ENCODE data around the gene BLOC1S4.
"Not testable (repeated sequence)": the region's sequence is repeated elsewhere in the genome, so short reads cannot be mapped to it uniquely, and the experiment has no call there.

The BLOC1S4 gene

DNA sequence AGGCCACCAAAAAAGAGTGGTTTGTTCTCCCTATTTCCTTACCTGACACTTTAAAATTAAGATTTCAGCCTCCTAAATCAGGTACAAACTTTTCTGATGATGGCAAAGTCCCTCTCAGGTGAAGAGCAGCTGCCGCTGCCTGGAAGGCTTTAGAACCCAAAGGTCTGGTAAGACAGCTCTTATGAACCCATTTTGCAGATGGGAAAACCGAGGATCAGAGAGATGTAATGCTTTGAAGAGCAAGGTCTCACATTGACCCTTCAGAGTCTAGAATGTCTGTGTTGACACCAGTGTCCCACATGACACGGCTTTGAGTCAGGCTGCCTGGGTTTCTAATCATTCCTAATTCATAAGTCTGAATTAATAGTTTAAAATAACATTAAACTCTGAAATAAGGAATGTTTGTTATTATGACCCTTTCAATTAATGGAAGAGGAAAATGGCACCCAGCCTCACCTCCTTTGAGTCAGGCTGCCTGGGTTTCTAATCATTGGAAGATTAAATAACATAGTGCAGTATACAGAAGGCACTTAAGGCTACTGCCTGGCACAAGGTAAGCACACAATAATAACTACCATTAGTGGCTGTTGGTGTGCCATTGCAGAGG is 38.6 kb downstream of the BLOC1S4 start:
- no peak for DNase-seq (ENCODE audit: low read depth)
- TF ChIP-seq, protein P1, sequence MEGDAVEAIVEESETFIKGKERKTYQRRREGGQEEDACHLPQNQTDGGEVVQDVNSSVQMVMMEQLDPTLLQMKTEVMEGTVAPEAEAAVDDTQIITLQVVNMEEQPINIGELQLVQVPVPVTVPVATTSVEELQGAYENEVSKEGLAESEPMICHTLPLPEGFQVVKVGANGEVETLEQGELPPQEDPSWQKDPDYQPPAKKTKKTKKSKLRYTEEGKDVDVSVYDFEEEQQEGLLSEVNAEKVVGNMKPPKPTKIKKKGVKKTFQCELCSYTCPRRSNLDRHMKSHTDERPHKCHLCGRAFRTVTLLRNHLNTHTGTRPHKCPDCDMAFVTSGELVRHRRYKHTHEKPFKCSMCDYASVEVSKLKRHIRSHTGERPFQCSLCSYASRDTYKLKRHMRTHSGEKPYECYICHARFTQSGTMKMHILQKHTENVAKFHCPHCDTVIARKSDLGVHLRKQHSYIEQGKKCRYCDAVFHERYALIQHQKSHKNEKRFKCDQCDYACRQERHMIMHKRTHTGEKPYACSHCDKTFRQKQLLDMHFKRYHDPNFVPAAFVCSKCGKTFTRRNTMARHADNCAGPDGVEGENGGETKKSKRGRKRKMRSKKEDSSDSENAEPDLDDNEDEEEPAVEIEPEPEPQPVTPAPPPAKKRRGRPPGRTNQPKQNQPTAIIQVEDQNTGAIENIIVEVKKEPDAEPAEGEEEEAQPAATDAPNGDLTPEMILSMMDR (conservative IDR thresholded peaks at IDR 0.05; ENCODE audit: control insufficient read depth, insufficient read depth, low read depth, low read length): no peak
- no peak overlapping the region for H3K4me3 ChIP-seq (ENCODE audit: control insufficient read depth, low read depth, low read length)

DNA sequence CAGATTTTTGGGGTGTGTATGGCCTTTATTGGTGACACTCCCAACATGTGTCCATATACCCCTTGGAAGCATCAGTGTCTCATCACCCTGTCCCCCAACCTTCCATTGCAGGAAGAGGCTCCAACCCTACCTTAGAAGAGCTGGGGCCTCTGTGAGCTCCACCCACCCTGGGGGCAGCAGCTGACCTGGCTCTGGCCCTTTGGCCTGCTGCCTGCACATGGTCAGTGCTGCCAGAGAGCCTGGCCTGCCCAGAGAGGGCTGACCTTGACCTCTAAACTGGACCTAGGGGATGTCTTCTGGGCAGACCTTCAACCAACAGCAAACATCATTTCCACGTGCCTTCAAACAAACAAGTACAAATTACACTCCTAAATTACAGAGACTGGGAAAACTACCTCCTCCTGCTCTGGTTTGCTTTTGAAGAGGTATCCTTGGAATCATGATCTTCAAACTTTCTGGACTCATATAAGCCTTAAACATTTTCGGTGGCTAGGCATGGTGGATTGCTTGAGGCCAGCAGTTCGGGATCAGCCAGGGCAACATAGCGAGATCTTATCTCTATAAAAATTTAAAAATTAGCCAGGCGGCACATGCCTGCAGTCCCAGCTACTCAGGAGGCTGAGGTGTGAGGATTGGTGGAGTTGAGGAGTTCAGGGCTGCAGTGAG is 39.2 kb downstream of the BLOC1S4 start:
- no peak overlapping the region for H3K4me3 ChIP-seq (ENCODE audit: control insufficient read depth, low read depth, low read length)
- DNase-seq (ENCODE audit: low read depth): no peak
- TF ChIP-seq, protein P1 (conservative IDR thresholded peaks at IDR 0.05; ENCODE audit: control insufficient read depth, insufficient read depth, low read depth, low read length): no peak

DNA sequence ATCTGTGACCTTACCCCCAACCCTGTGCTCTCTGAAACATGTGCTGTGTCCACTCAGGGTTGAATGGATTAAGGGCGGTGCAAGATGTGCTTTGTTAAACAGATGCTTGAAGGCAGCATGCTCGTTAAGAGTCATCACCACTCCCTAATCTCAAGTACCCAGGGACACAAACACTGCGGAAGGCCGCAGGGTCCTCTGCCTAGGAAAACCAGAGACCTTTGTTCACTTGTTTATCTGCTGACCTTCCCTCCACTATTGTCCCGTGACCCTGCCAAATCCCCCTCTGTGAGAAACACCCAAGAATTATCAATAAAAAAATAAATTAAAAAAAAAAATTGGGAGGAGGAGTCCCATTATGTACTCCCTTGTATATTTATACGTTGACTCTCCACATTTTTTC is 40.4 kb downstream of the BLOC1S4 start:
- H3K4me3 ChIP-seq (ENCODE audit: control insufficient read depth, low read depth, low read length); DNase-seq (ENCODE audit: low read depth): not testable (repeated sequence)

DNA sequence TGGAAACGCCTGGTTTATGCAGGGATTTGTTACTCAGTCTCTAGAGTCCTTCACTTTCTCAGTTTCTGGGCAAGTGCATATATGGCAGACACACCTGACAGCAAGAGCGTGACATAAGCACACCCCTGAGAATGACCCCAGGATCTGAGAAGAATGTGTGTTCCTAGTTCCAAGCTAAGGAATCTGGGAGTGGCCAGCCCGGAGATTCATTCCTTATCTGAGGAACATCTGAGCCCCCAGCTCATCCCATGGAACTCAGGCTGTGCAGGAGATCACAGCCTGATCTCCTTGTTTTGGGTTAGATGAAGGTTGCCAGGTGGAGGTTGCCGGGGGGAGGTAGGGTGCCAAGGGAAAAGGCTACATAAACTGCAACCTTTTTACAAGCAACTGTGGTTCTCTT is 42.8 kb downstream of the BLOC1S4 start:
- no peak for DNase-seq (ENCODE audit: low read depth)
- H3K4me3 ChIP-seq (ENCODE audit: control insufficient read depth, low read depth, low read length): no peak overlapping the region
- TF ChIP-seq, protein P1 (conservative IDR thresholded peaks at IDR 0.05; ENCODE audit: control insufficient read depth, insufficient read depth, low read depth, low read length): no peak

DNA sequence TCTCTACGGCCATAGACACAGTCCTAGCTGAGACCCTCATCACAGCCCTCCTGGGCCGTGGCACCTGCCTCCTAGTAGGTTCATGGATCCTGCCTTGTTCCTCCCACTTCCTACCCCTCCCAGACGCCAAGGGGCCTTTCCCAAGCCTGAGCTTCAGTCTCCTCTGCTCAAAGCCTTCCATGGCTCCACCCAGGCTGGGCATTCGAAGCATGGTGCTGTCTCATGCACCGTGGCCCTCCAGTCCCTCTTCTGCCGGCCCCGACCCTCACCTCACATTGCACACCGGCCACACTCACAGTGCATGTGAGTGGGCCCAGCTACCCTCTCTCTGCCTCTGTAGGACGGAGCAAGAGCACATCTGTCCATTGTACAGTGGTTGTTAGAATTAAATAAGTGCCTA is 44.9 kb downstream of the BLOC1S4 start:
- TF ChIP-seq, protein P1 (conservative IDR thresholded peaks at IDR 0.05; ENCODE audit: control insufficient read depth, insufficient read depth, low read depth, low read length): no peak
- H3K4me3 ChIP-seq (ENCODE audit: control insufficient read depth, low read depth, low read length): no peak overlapping the region
- DNase-seq (ENCODE audit: low read depth): no peak

DNA sequence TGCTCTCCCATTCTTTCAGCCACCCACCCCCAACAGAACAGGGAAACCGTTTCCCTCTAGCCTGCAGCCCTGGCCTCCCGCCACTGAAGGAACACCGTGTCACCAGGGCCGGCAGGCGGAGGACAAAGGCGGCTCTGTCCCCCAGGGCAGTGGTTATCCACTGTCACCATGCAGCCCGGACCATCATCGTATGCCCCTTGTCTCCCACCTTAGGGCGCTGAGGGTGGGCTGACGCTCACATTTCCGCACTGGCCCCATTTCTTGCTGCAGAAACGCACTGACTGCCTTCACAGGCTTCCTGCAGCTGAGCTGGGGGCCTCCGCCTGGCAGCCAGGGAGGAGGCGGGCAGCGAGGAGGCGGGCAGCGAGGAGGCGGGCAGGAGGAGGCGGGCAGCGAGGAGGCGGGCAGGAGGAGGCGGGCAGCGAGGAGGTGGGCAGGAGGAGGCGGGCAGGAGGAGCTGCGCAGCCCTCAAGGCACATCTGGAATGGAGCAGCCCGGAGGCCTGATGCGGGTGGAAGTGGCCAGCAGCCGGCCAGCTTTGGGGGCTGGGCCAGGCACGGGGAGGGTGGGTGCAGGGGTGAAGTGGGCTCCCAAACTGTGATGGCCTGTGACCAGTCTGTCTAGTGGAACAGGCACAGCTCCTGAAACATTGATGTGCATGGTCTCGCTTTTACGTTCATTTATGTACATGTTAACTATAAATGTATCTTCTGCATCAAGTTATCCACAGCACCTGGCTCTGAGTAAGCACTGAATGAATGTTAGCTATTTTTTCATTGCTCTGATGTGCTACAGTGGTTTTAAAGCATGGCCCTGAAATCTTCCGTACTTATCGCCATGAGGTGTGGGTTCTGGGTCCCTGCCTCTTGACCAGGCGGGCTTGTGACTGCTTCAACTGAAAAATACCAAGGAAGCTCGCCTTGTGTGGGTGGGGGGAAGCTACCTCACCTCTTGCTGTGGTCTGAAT is 46.0 kb downstream of the BLOC1S4 start:
- DNase-seq (ENCODE audit: low read depth): no peak

More for the DNA sequence above, 46.0 kb downstream of the BLOC1S4 start:
- no peak overlapping the region for H3K4me3 ChIP-seq (ENCODE audit: control insufficient read depth, low read depth, low read length)
- TF ChIP-seq, protein P1 (conservative IDR thresholded peaks at IDR 0.05; ENCODE audit: control insufficient read depth, insufficient read depth, low read depth, low read length): no peak

All from fibroblast of mammary gland (primary cell).